Measurements from ENCODE around the gene EVL.
"Not testable (repeated sequence)": the region's sequence is repeated elsewhere in the genome, so short reads cannot be mapped to it uniquely, and the experiment has no call there.

EVL gene

GRCh38 chr14:100065111-100065871 lies at the start of gene EVL:
Gene EVL, plus strand, starts transcription at chr14:100065422. Its CDS starts 79 bp downstream, at chr14:100065501.
- DNase-seq (ENCODE audit: low read depth in 2 of 2) = no peak

GRCh38 chr14:100017553-100017952 lies 47.7 kb upstream of the EVL start:
- no peak for DNase-seq (ENCODE audit: low read depth in 2 of 2)

GRCh38 chr14:100018054-100018453 lies 47.2 kb upstream of the EVL start:
- DNase-seq (ENCODE audit: low read depth in 2 of 2) = no peak

GRCh38 chr14:100018482-100018881 lies 46.7 kb upstream of the EVL start:
- DNase-seq (ENCODE audit: low read depth in 2 of 2) = no peak

GRCh38 chr14:100019156-100019744 lies 46.0 kb upstream of the EVL start:
- DNase-seq (ENCODE audit: low read depth in 2 of 2) = no peak

- DNase-seq (ENCODE audit: low read depth in 2 of 2) = no peak
Observed at GRCh38 chr14:100020629-100021028, 44.6 kb upstream of the EVL start.

- peak; percentile 82 to 84 for DNase-seq (ENCODE audit: low read depth in 2 of 2)
Observed at GRCh38 chr14:100022772-100023451, 42.3 kb upstream of the EVL start.

- DNase-seq (ENCODE audit: low read depth in 2 of 2) = no peak
Observed at GRCh38 chr14:100025111-100025510, 40.1 kb upstream of the EVL start.

GRCh38 chr14:100027771-100028490 lies 37.3 kb upstream of the EVL start:
- DNase-seq (ENCODE audit: low read depth in 2 of 2) = no peak

GRCh38 chr14:100028990-100029677 lies 36.1 kb upstream of the EVL start:
- no peak for DNase-seq (ENCODE audit: low read depth in 2 of 2)

GRCh38 chr14:100030006-100030405 lies 35.2 kb upstream of the EVL start:
- not testable (repeated sequence) for DNase-seq (ENCODE audit: low read depth in 2 of 2)

GRCh38 chr14:100030452-100031153 lies 34.6 kb upstream of the EVL start:
- DNase-seq (ENCODE audit: low read depth in 2 of 2) = peak; percentile 88

GRCh38 chr14:100031506-100032281 lies 33.5 kb upstream of the EVL start:
- peak; percentile 98 for DNase-seq (ENCODE audit: low read depth in 2 of 2)

GRCh38 chr14:100032738-100033137 lies 32.5 kb upstream of the EVL start:
- DNase-seq (ENCODE audit: low read depth in 2 of 2) = no peak

GRCh38 chr14:100033347-100034075 lies 31.7 kb upstream of the EVL start:
- no peak for DNase-seq (ENCODE audit: low read depth in 2 of 2)

GRCh38 chr14:100034468-100034867 lies 30.8 kb upstream of the EVL start:
- DNase-seq (ENCODE audit: low read depth in 2 of 2) = no peak

- DNase-seq (ENCODE audit: low read depth in 2 of 2) = no peak
Observed at GRCh38 chr14:100034961-100035500, 30.2 kb upstream of the EVL start.

- DNase-seq (ENCODE audit: low read depth in 2 of 2) = no peak
Observed at GRCh38 chr14:100035700-100036099, 29.5 kb upstream of the EVL start.

GRCh38 chr14:100037353-100037752 lies 27.9 kb upstream of the EVL start:
- DNase-seq (ENCODE audit: low read depth in 2 of 2) = no peak
